Hepatocyte (in vitro differentiated cells): Measurements from ENCODE around the gene CROCC2. TPM values are rescaled to one million over a fixed set of nuclear protein-coding genes. Genes with fewer than 3 reads are reported as not detected.

ENCODE experiments used
- DNase-seq: peaks from one replicate; pipeline ENCODE4 v3.0.0-alpha.2; 2016; ENCODE audit warnings: low spot score
- H2AFZ ChIP-seq: fragments of 200-600 bp; sonication (generic); 2 replicates; pipeline ENCODE4 v1.6.0; 2016; ENCODE audit warnings: antibody characterized with exemption, mild to moderate bottlenecking
- H3K27ac ChIP-seq: fragments of 200-600 bp; sonication (generic); 2 replicates; pipeline ENCODE4 v1.5.1; 2016; ENCODE audit warnings: mild to moderate bottlenecking
- H3K27me3 ChIP-seq: fragments of 200-600 bp; sonication (generic); 2 replicates; pipeline ENCODE4 v1.6.1; 2016
- H3K36me3 ChIP-seq: fragments of 200-600 bp; sonication (generic); replicated peaks from 2 replicates; pipeline ENCODE4 v1.5.1; 2016; ENCODE audit warnings: low read depth; ENCODE audit not compliant: insufficient read depth
- H3K4me1 ChIP-seq: fragments of 200-600 bp; sonication (generic); 2 replicates; pipeline ENCODE4 v1.5.1; 2016; ENCODE audit warnings: mild to moderate bottlenecking, moderate library complexity; ENCODE audit not compliant: insufficient read depth
- H3K4me2 ChIP-seq: fragments of 200-600 bp; sonication (generic); 2 replicates; pipeline ENCODE4 v1.6.0; 2016
- H3K4me3 ChIP-seq: fragments of 200-600 bp; sonication (generic); 2 replicates; pipeline ENCODE4 v1.5.1; 2016; ENCODE audit warnings: mild to moderate bottlenecking
- H3K79me2 ChIP-seq: fragments of 200-600 bp; sonication (generic); 2 replicates; pipeline ENCODE4 v1.6.0; 2017; ENCODE audit warnings: mild to moderate bottlenecking
- H3K9me2 ChIP-seq: fragments of 200-600 bp; sonication (generic); replicated peaks from 2 replicates; pipeline ENCODE4 v1.6.0; 2017; ENCODE audit warnings: mild to moderate bottlenecking; ENCODE audit not compliant: insufficient read depth
- H3K9me3 ChIP-seq: fragments of 200-600 bp; sonication (generic); 2 replicates; pipeline ENCODE4 v1.5.1; 2016; ENCODE audit warnings: low read depth, mild to moderate bottlenecking
- H4K20me1 ChIP-seq: fragments of 200-600 bp; sonication (generic); 2 replicates; pipeline ENCODE4 v1.6.0; 2016; ENCODE audit warnings: mild to moderate bottlenecking; ENCODE audit not compliant: insufficient read depth, poor library complexity, severe bottlenecking
- CTCF ChIP-seq: fragments of 200-600 bp; sonication (generic); IDR thresholded peaks from 2 replicates; pipeline ENCODE4 v1.5.1; 2016; ENCODE audit warnings: antibody characterized with exemption, mild to moderate bottlenecking; ENCODE audit not compliant: poor library complexity
- EZH2 ChIP-seq: fragments of 200-600 bp; sonication (generic); IDR thresholded peaks from 2 replicates; pipeline ENCODE4 v1.6.1; 2016; ENCODE audit warnings: antibody characterized with exemption, mild to moderate bottlenecking, borderline replicate concordance
- EZH2phosphoT487 ChIP-seq: fragments of 200-600 bp; sonication (generic); IDR thresholded peaks from one replicate; pipeline ENCODE4 v1.6.1; 2018; ENCODE audit warnings: antibody characterized with exemption, mild to moderate bottlenecking, low read depth, moderate library complexity; ENCODE audit not compliant: unreplicated experiment, severe bottlenecking
- WGBS: methylation state at CpG from one replicate; pipeline ENCODE4 v1.1.6; 2016; ENCODE audit warnings: low lambda C conversion rate; ENCODE audit errors: missing lambda C conversion rate; 5-methylcytosine and 5-hydroxymethylcytosine counted together
- polyA plus RNA-seq: library from polyadenylated mRNA; unstranded; fragments of >200 nt; fragmentation: Nextera tagmentation; extraction: Ambion mirVana; gene quantifications from 2 replicates; pipeline ENCODE4 v1.2.1, GENCODE V29; 2016
- total RNA-seq: library from RNA; depleted of rRNA; stranded (reverse); fragments of >200 nt; gene quantifications from 2 replicates; pipeline ENCODE4 v1.2.3, GENCODE V29; 2014

The CROCC2 gene
- total and polyA plus RNA-seq, 2 experiments from 2014 or later = 0.04 to 0.10 TPM

GRCh38 chr2:241033994-241034393 lies 127.9 kb downstream of the CROCC2 start:
- Histone ChIP-seq H3K4me3 (no peak overlapping the region), H4K20me1 (no peaks in the 10 kb centered on the region), H3K27ac (no peak overlapping the region), H3K36me3 (no peaks in the 10 kb centered on the region), H3K9me2 (no peaks in the 10 kb centered on the region), H3K4me1 (peaks cover 4% of the 10 kb centered on the region), H2AFZ (no peak overlapping the region), H3K9me3 (no peaks in the 10 kb centered on the region), H3K79me2 (no peaks in the 10 kb centered on the region), H3K27me3 (peaks cover 33% of the 10 kb centered on the region), H3K4me2 (no peak overlapping the region)
- DNase-seq = no peak
- 92% methylated on average over 6 of the region's 7 CpGs for WGBS
- TF ChIP-seq EZH2 (no peak), CTCF (no peak), EZH2phosphoT487 (no peak)

- WGBS = 95% methylated on average over 22 of the region's 22 CpGs
- Histone ChIP-seq H4K20me1 (no peaks in the 10 kb centered on the region), H3K36me3 (no peaks in the 10 kb centered on the region), H3K4me2 (no peak overlapping the region), H2AFZ (no peak overlapping the region), H3K4me1 (peaks cover 4% of the 10 kb centered on the region), H3K9me2 (no peaks in the 10 kb centered on the region), H3K9me3 (no peaks in the 10 kb centered on the region), H3K4me3 (no peak overlapping the region), H3K27ac (no peak overlapping the region), H3K27me3 (peaks cover 33% of the 10 kb centered on the region), H3K79me2 (no peaks in the 10 kb centered on the region)
- no peak for TF ChIP-seq CTCF
- no peak for TF ChIP-seq EZH2phosphoT487
- TF ChIP-seq EZH2 = no peak
- DNase-seq = no peak
Observed at GRCh38 chr2:241034490-241035141, 128.5 kb downstream of the CROCC2 start.

- no peak for DNase-seq
- Histone ChIP-seq H3K27me3 (peaks cover 33% of the 10 kb centered on the region), H3K4me1 (peaks cover 4% of the 10 kb centered on the region), H3K9me2 (no peaks in the 10 kb centered on the region), H2AFZ (no peak overlapping the region), H3K27ac (no peak overlapping the region), H3K79me2 (no peaks in the 10 kb centered on the region), H3K4me3 (no peak overlapping the region), H3K36me3 (no peaks in the 10 kb centered on the region), H4K20me1 (no peaks in the 10 kb centered on the region), H3K4me2 (no peak overlapping the region), H3K9me3 (no peaks in the 10 kb centered on the region)
- TF ChIP-seq EZH2phosphoT487 = no peak
- TF ChIP-seq CTCF = no peak
- TF ChIP-seq EZH2 = no peak
- 42% methylated on average over 30 of the region's 31 CpGs for WGBS
Observed at GRCh38 chr2:241035142-241035817, 129.1 kb downstream of the CROCC2 start.
